Activated T-cell treated with anti-CD3 and anti-CD28 coated beads, Interleukin-2, amount 50 U/mL, for 1 hour (primary cell): ENCODE results near the gene ARHGEF10L.
"Not testable (repeated sequence)": the region's sequence is repeated elsewhere in the genome, so short reads cannot be mapped to it uniquely, and the experiment has no call there.

ENCODE experiments used
- DNase-seq: peaks from one replicate; pipeline ENCODE4 v3.0.0-alpha.2; 2020

ARHGEF10L gene

GRCh38 chr1:17539477-17540254 lies at the start of gene ARHGEF10L:
Gene ARHGEF10L, plus strand, starts transcription at chr1:17539698. Its CDS starts 40,898 bp downstream, at chr1:17580596.
- DNase-seq, result no peak

GRCh38 chr1:17489768-17490417 lies 49.6 kb upstream of the ARHGEF10L start:
- not testable (repeated sequence) for DNase-seq

GRCh38 chr1:17490667-17491066 lies 48.8 kb upstream of the ARHGEF10L start:
- DNase-seq, result not testable (repeated sequence)

GRCh38 chr1:17494114-17494729 lies 45.3 kb upstream of the ARHGEF10L start:
- DNase-seq, result peak; percentile 67

GRCh38 chr1:17496419-17496818 lies 43.1 kb upstream of the ARHGEF10L start:
- DNase-seq, result no peak

- no peak for DNase-seq
Observed at GRCh38 chr1:17498214-17498613, 41.3 kb upstream of the ARHGEF10L start.

- DNase-seq, result peak; percentile 36
Observed at GRCh38 chr1:17502326-17502778, 37.1 kb upstream of the ARHGEF10L start.

- DNase-seq, result no peak
Observed at GRCh38 chr1:17503146-17503545, 36.4 kb upstream of the ARHGEF10L start.

GRCh38 chr1:17507200-17507599 lies 32.3 kb upstream of the ARHGEF10L start:
- not testable (repeated sequence) for DNase-seq

GRCh38 chr1:17507915-17508314 lies 31.6 kb upstream of the ARHGEF10L start:
- no peak for DNase-seq

GRCh38 chr1:17509363-17509762 lies 30.1 kb upstream of the ARHGEF10L start:
- DNase-seq, result no peak

GRCh38 chr1:17510138-17510537 lies 29.4 kb upstream of the ARHGEF10L start:
- no peak for DNase-seq

- no peak for DNase-seq
Observed at GRCh38 chr1:17511188-17511587, 28.3 kb upstream of the ARHGEF10L start.

- no peak for DNase-seq
Observed at GRCh38 chr1:17513131-17513530, 26.4 kb upstream of the ARHGEF10L start.

- no peak for DNase-seq
Observed at GRCh38 chr1:17514776-17515175, 24.7 kb upstream of the ARHGEF10L start.

GRCh38 chr1:17515902-17516301 lies 23.6 kb upstream of the ARHGEF10L start:
- no peak for DNase-seq

- no peak for DNase-seq
Observed at GRCh38 chr1:17516303-17517214, 22.9 kb upstream of the ARHGEF10L start.

GRCh38 chr1:17520041-17520440 lies 19.5 kb upstream of the ARHGEF10L start:
- no peak for DNase-seq

GRCh38 chr1:17520473-17521319 lies 18.8 kb upstream of the ARHGEF10L start:
- no peak for DNase-seq

- no peak for DNase-seq
Observed at GRCh38 chr1:17521946-17522612, 17.4 kb upstream of the ARHGEF10L start.
